Right cardiac atrium (tissue), 5 donors: Measurements from ENCODE around the gene TSHZ2. TPM values are rescaled to one million over a fixed set of nuclear protein-coding genes. Genes with fewer than 3 reads are reported as not detected.
"Not testable (repeated sequence)": the region's sequence is repeated elsewhere in the genome, so short reads cannot be mapped to it uniquely, and the experiment has no call there.

Experiments used
- ATAC-seq, 2 donors: fragments of 200-7000 bp; cut with Tn5 transposase; one replicate each; pipeline versions ENCODE4 v1.8.0 to v1.9.1; 2020; ENCODE audit warnings: moderate library complexity in 2 of 2, mild to moderate bottlenecking in 1 of 2
- DNase-seq, 3 donors: peaks; one replicate each; pipeline ENCODE4 v3.0.0-alpha.2; 2020
- H3K27ac ChIP-seq: one replicate; pipeline ENCODE4 v1.5.1; 2013; ENCODE audit warnings: mild to moderate bottlenecking, low read length, control low read depth, moderate library complexity
- H3K27me3 ChIP-seq: one replicate; pipeline ENCODE4 v1.6.1; 2013; ENCODE audit not compliant: control insufficient read depth, insufficient read depth
- H3K4me1 ChIP-seq: one replicate; pipeline ENCODE4 v1.6.1; 2013; ENCODE audit warnings: low read length; ENCODE audit not compliant: control insufficient read depth, insufficient read depth
- H3K4me3 ChIP-seq: one replicate; pipeline ENCODE4 v1.5.1; 2013; ENCODE audit warnings: low read length, control low read depth
- H3K9me3 ChIP-seq: one replicate; pipeline ENCODE4 v1.6.1; 2013; ENCODE audit warnings: low read length; ENCODE audit not compliant: control insufficient read depth
- WGBS: extraction: QIAGEN DNeasy Blood & Tissue Kit; methylation state at CpG from one replicate; pipeline ENCODE4 v1.1.7; 2013; 5-methylcytosine and 5-hydroxymethylcytosine counted together
- intact Hi-C, 4 donors: fragments of 100-400 bp; cut with DNase I; formaldehyde crosslinking; loops; one replicate each; pipeline versions ENCODE4 v1.11.0 to v1.14.0; 2022 to 2023
- polyA plus RNA-seq: library from polyadenylated mRNA; stranded (reverse); fragments of 200-250 nt; gene quantifications from one replicate; pipeline ENCODE4 v1.2.3, GENCODE V29; 2013
- total RNA-seq, 4 donors: library from RNA; stranded (reverse); fragmentation: NEBNext Ultra II Directional; extraction: Animal tissue kit (Norgen Biotek cat#: 25700); gene quantifications; one replicate each; pipeline ENCODE4 v1.2.1, GENCODE V29; 2021
- donor health status: healthy with polysubstance abuse.
- donor health status: DM: no; HTN: yes; CAD: no.
- donor health status: DM: no; HTN: no; CAD: no.
- donor health status: DM: no; HTN: yes; CAD: no; lungs with severe emphysema.
- donor health status: DM: yes; HTN: yes; CAD: no.

TSHZ2 gene
- total and polyA plus RNA-seq, 5 donors: 2.3 to 8.9 (median 6.9) TPM

- no peaks in the 10 kb centered on the region for H3K27me3 ChIP-seq
- H3K4me1 ChIP-seq: no peaks in the 10 kb centered on the region
- 87% methylated on average over 2 of the region's 2 CpGs for WGBS
- no peak overlapping the region for H3K27ac ChIP-seq
- intact Hi-C loops: no loop called here
- H3K9me3 ChIP-seq: no peaks in the 10 kb centered on the region
- DNase-seq: no peak
- no peak for ATAC-seq
- H3K4me3 ChIP-seq: no peak overlapping the region
Measured at GRCh38 chr20:53427951-53428350, 455.8 kb downstream of the TSHZ2 start.

GRCh38 chr20:53428588-53428987 is 456.4 kb downstream of the TSHZ2 start:
- ATAC-seq: no peak
- H3K9me3 ChIP-seq: no peaks in the 10 kb centered on the region

GRCh38 chr20:53428996-53429395 is 456.8 kb downstream of the TSHZ2 start:
- DNase-seq (no peak), ATAC-seq (no peak)
- Histone ChIP-seq H3K27ac (no peak overlapping the region), H3K27me3 (no peaks in the 10 kb centered on the region), H3K9me3 (no peaks in the 10 kb centered on the region), H3K4me3 (no peak overlapping the region), H3K4me1 (no peaks in the 10 kb centered on the region)
- intact Hi-C loops: no loop called here
- 52% methylated on average over 3 of the region's 3 CpGs for WGBS

More at GRCh38 chr20:53428588-53428987, 456.4 kb downstream of the TSHZ2 start:
- intact Hi-C loops: no loop called here
- no peak for DNase-seq
- H3K27me3 ChIP-seq: no peaks in the 10 kb centered on the region
- no peaks in the 10 kb centered on the region for H3K4me1 ChIP-seq
- WGBS: 75% methylated on average over 3 of the region's 3 CpGs
- H3K27ac ChIP-seq: no peak overlapping the region
- no peak overlapping the region for H3K4me3 ChIP-seq

GRCh38 chr20:53434662-53435061 is 462.5 kb downstream of the TSHZ2 start:
- DNase-seq (peak in 1 of 3 donors; percentile 64), ATAC-seq (peak; percentile 35 to 75)
- WGBS: 54% methylated on average over 10 of the region's 10 CpGs
- no peak overlapping the region for H3K4me3 ChIP-seq
- H3K27ac ChIP-seq: no peak overlapping the region
- intact Hi-C loops: no loop called here
- H3K9me3 ChIP-seq: peaks cover 2% of the 10 kb centered on the region
- H3K4me1 ChIP-seq: no peaks in the 10 kb centered on the region
- H3K27me3 ChIP-seq: no peaks in the 10 kb centered on the region

GRCh38 chr20:53436927-53437326 is 464.8 kb downstream of the TSHZ2 start:
- intact Hi-C loops: not testable (repeated sequence)

GRCh38 chr20:53438368-53438767 is 466.2 kb downstream of the TSHZ2 start:
- DNase-seq: no peak
- Histone ChIP-seq H3K9me3 (peaks cover 2% of the 10 kb centered on the region), H3K27me3 (no peaks in the 10 kb centered on the region), H3K4me3 (no peak overlapping the region), H3K27ac (no peak overlapping the region), H3K4me1 (no peaks in the 10 kb centered on the region)
- intact Hi-C loops: no loop called here
- WGBS: 92% methylated on average over 4 of the region's 4 CpGs
- ATAC-seq: no peak

More at GRCh38 chr20:53436927-53437326, 464.8 kb downstream of the TSHZ2 start:
- H3K9me3 ChIP-seq, H3K27me3 ChIP-seq, H3K4me1 ChIP-seq, H3K4me3 ChIP-seq, DNase-seq, H3K27ac ChIP-seq, ATAC-seq: not testable (repeated sequence)
- 89% methylated on average over 4 of the region's 4 CpGs for WGBS

- Histone ChIP-seq H3K27me3 (no peaks in the 10 kb centered on the region), H3K4me3 (no peak overlapping the region), H3K9me3 (peaks cover 2% of the 10 kb centered on the region), H3K27ac (no peak overlapping the region), H3K4me1 (no peaks in the 10 kb centered on the region)
- WGBS: 78% methylated on average over 1 of the region's 1 CpG
- no peak for DNase-seq
- intact Hi-C loops: no loop called here
- no peak for ATAC-seq
Measured at GRCh38 chr20:53439046-53439445, 466.9 kb downstream of the TSHZ2 start.

- H3K27me3 ChIP-seq: no peaks in the 10 kb centered on the region
- WGBS: 65% methylated on average over 2 of the region's 2 CpGs
Measured at GRCh38 chr20:53439616-53440015, 467.5 kb downstream of the TSHZ2 start.

GRCh38 chr20:53444401-53445149 is 472.4 kb downstream of the TSHZ2 start:
- no peak for DNase-seq
- no peak overlapping the region for H3K4me3 ChIP-seq
- H3K27ac ChIP-seq: peak overlapping the region; percentile 12
- intact Hi-C loops: no loop called here
- peaks cover 2% of the 10 kb centered on the region for H3K9me3 ChIP-seq
- WGBS: 28% methylated on average over 9 of the region's 9 CpGs
- H3K4me1 ChIP-seq: peaks cover 3% of the 10 kb centered on the region
- no peaks in the 10 kb centered on the region for H3K27me3 ChIP-seq
- peak; percentile 48 to 63 for ATAC-seq

More at GRCh38 chr20:53439616-53440015, 467.5 kb downstream of the TSHZ2 start:
- Histone ChIP-seq H3K27ac (no peak overlapping the region), H3K9me3 (peaks cover 1% of the 10 kb centered on the region), H3K4me3 (no peak overlapping the region), H3K4me1 (no peaks in the 10 kb centered on the region)
- DNase-seq (no peak), ATAC-seq (no peak)
- intact Hi-C loops: no loop called here

- H3K4me1 ChIP-seq: peaks cover 3% of the 10 kb centered on the region
- DNase-seq: no peak
- WGBS: 62% methylated on average over 6 of the region's 6 CpGs
- no peak overlapping the region for H3K4me3 ChIP-seq
- H3K27ac ChIP-seq: no peak overlapping the region
- no peaks in the 10 kb centered on the region for H3K27me3 ChIP-seq
- ATAC-seq: peak; percentile 51 to 72
- H3K9me3 ChIP-seq: peaks cover 2% of the 10 kb centered on the region
- intact Hi-C loops: no loop called here
Measured at GRCh38 chr20:53445321-53445731, 473.2 kb downstream of the TSHZ2 start.

GRCh38 chr20:53445932-53446331 is 473.8 kb downstream of the TSHZ2 start:
- intact Hi-C loops: no loop called here
- Histone ChIP-seq H3K4me3 (no peak overlapping the region), H3K27me3 (no peaks in the 10 kb centered on the region), H3K27ac (peak overlapping the region; percentile 31), H3K9me3 (peaks cover 2% of the 10 kb centered on the region), H3K4me1 (peaks cover 3% of the 10 kb centered on the region)
- DNase-seq (no peak), ATAC-seq (peak in 1 of 2 donors; percentile 51)
- WGBS: 88% methylated on average over 7 of the region's 7 CpGs
